H1 (cell line): Measurements from ENCODE around the gene KMT5B. TPM values are rescaled to one million over a fixed set of nuclear protein-coding genes. Genes with fewer than 3 reads are reported as not detected.

ENCODE experiments used
- KDM5A ChIP-seq: fragments of 200-600 bp; IDR thresholded peaks from 2 replicates; pipeline ENCODE4 v1.7.1; 2012; ENCODE audit warnings: mild to moderate bottlenecking, low read length, inconsistent platforms, mixed read lengths
- MAFK ChIP-seq: IDR thresholded peaks from 2 replicates; pipeline ENCODE4 v1.6.1; 2012; ENCODE audit warnings: low read depth, mild to moderate bottlenecking, improper control_type of control experiment, low read length
- PHF8 ChIP-seq: fragments of 200-600 bp; sonication (generic); conservative IDR thresholded peaks from 2 replicates; pipeline ENCODE4 v1.7.1; 2012; ENCODE audit warnings: low read depth, mild to moderate bottlenecking, inconsistent platforms, low read length, moderate library complexity
- POLR2AphosphoS5 ChIP-seq: IDR thresholded peaks from 2 replicates; pipeline ENCODE4 v1.6.1; 2011; ENCODE audit warnings: low read depth, low read length
- polyA plus RNA-seq, 7 experiments: library from polyadenylated mRNA; depleted of rRNA in 3 of 7; stranded (reverse) in 5 of 7; unstranded in 2 of 7; fragments of >200 nt in 5 of 7; fragments of 200-250 nt in 2 of 7; gene quantifications; 1 replicate in 5 of 7; 2 replicates in 1 of 7; 4 replicates in 1 of 7; pipeline versions ENCODE4 v1.2.1 to v1.2.3, GENCODE V29; 2011 to 2013; ENCODE audit warnings: missing spikeins in 2 of 7, mixed read lengths in 2 of 7
- total RNA-seq: library from RNA; stranded (reverse); fragmentation: NEBNext Ultra II Directional; extraction: Animal tissue kit (Norgen Biotek cat#: 25700); gene quantifications from 2 replicates; pipeline ENCODE4 v1.2.1, GENCODE V29; 2021

Gene KMT5B
- total and polyA plus RNA-seq, 2 of the 8 experiments (the other 6 are each of a cell fraction or from before 2014, with no cell fraction given) = 11.0 to 40.8 TPM

DNA sequence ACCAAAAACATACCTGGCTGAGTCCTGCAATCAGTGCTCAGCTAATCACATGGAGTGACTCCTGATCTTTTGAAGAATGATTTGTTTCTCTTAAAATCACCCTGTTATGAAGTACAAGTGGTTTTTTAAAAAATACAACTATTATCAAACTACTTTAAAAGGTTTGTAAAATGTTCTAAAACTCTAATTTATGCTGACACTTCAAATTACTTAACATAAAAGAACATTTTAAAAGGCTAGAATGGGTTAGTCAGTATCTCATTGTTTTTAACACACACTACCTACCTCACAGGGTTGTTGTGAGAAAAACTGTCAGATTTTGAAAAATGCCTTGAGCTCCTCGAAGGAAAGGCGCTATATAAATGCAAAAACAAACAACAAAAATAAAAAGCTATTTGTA, 33.2 kb downstream of the KMT5B start (continued):
- TF ChIP-seq MAFK (no peak; the same call in 1 of the 2 replicates), KDM5A (no peak), PHF8 (no peak), POLR2AphosphoS5 (no peak)
